A549 (cell line): ENCODE data around the gene ELL2. TPM values are rescaled to one million over a fixed set of nuclear protein-coding genes. Genes with fewer than 3 reads are reported as not detected.

Experiments used
- ATAC-seq, 2 experiments: fragments of 200-7000 bp in 1 of 2; fragments of >200 bp in 1 of 2; cut with Nextera tagmentation in 1 of 2; cut with Tn5 transposase in 1 of 2; 3 replicates each; pipeline versions ENCODE4 v1.8.0 to v1.9.1; 2018 to 2020; ENCODE audit warnings: mild to moderate bottlenecking in 1 of 2, moderate library complexity in 1 of 2
- CTCF ChIA-PET: fragments of 300-600 bp; sonication (Branson Sonifier 250); formaldehyde crosslinking; extraction: SDS; loops from one replicate; lab custom pipeline; 2021; ENCODE audit warnings: antibody characterized with exemption, inconsistent platforms; lab: Yijun Ruan, JAX
- POLR2A ChIA-PET: fragments of 350-600 bp; formaldehyde crosslinking; extraction: SDS; loops from one replicate; lab custom pipeline; 2021; ENCODE audit warnings: antibody characterized with exemption, inconsistent platforms; lab: Yijun Ruan, JAX
- DNase-seq, 2 experiments: peaks; one replicate each; pipeline versions ENCODE4 v3.0.0 to v3.0.0-alpha.2; 2011 to 2016; ENCODE audit warnings: low read depth in 1 of 2, low spot score in 1 of 2
- FAIRE-seq: peaks from 2 replicates; lab custom pipeline; 2011; peaks lifted over from hg19 to GRCh38; lab: Jason Lieb, UNC
- H3K27ac ChIP-seq, 2 experiments: fragments of >200 bp; sonication (Bioruptor Twin); formaldehyde crosslinking; 3 replicates each; pipeline ENCODE4 v1.5.1; 2016 to 2017
- H3K4me1 ChIP-seq: fragments of >200 bp; sonication (Bioruptor Twin); formaldehyde crosslinking; 3 replicates; pipeline ENCODE4 v1.6.1; 2016
- H3K4me2 ChIP-seq: fragments of >200 bp; sonication (Bioruptor Twin); formaldehyde crosslinking; 3 replicates; pipeline ENCODE4 v1.6.1; 2016
- H3K4me3 ChIP-seq: fragments of >200 bp; sonication (Bioruptor Twin); formaldehyde crosslinking; 3 replicates; pipeline ENCODE4 v1.5.1; 2016
- H3K9me3 ChIP-seq: fragments of >200 bp; sonication (Bioruptor Twin); formaldehyde crosslinking; 3 replicates; pipeline ENCODE4 v1.6.1; 2016
- CEBPB ChIP-seq, 2 experiments: fragments of >200 bp in 1 of 2; sonication (Bioruptor Twin) in 1 of 2; formaldehyde crosslinking in 1 of 2; IDR thresholded peaks; 2 replicates each; pipeline ENCODE4 v1.6.1; 2012 to 2016
- CHD2 ChIP-seq: fragments of 150-350 bp; IDR thresholded peaks from 2 replicates; pipeline ENCODE4 v1.6.1; 2014; ENCODE audit warnings: low read length; ENCODE audit not compliant: partially characterized antibody
- EHF ChIP-seq: fragments of 250-450 bp; sonication (Bioruptor Pico); IDR thresholded peaks from 2 replicates; pipeline ENCODE4 v1.5.0; 2020; ENCODE audit warnings: mild to moderate bottlenecking
- ESRRA ChIP-seq: fragments of 150-350 bp; IDR thresholded peaks from 2 replicates; pipeline ENCODE4 v1.6.1; 2014; ENCODE audit warnings: mild to moderate bottlenecking, low read length, borderline replicate concordance
- FOSB ChIP-seq: fragments of 250-450 bp; sonication (Bioruptor Pico); IDR thresholded peaks from 2 replicates; pipeline ENCODE4 v1.5.0; 2020; ENCODE audit warnings: mild to moderate bottlenecking, moderate library complexity
- FOSL2 ChIP-seq, 2 experiments: fragments of 450-650 bp in 1 of 2; fragments of >200 bp in 1 of 2; sonication (Bioruptor Twin) in 1 of 2; formaldehyde crosslinking; IDR thresholded peaks; 2 replicates each; pipeline versions ENCODE4 v1.5.0 to v1.6.1; 2016 to 2020; ENCODE audit warnings: mild to moderate bottlenecking in 1 of 2, moderate library complexity in 1 of 2
- HEYL ChIP-seq: fragments of 250-450 bp; sonication (Bioruptor Pico); IDR thresholded peaks from 2 replicates; pipeline ENCODE4 v1.8.0; 2021; ENCODE audit warnings: mild to moderate bottlenecking, moderate library complexity
- JUN ChIP-seq, 2 experiments: fragments of >200 bp; sonication (Bioruptor Twin); formaldehyde crosslinking; IDR thresholded peaks; 2 replicates in 1 of 2; 3 replicates in 1 of 2; pipeline ENCODE4 v1.6.1; 2016 to 2017
- KDM5A ChIP-seq: fragments of 200-600 bp; sonication (generic); IDR thresholded peaks from 2 replicates; pipeline ENCODE4 v1.6.1; 2016; ENCODE audit warnings: antibody characterized with exemption, mild to moderate bottlenecking
- MAFK ChIP-seq: fragments of 450-650 bp; IDR thresholded peaks from 2 replicates; pipeline ENCODE4 v1.6.1; 2014; ENCODE audit not compliant: partially characterized antibody
- MAZ ChIP-seq: fragments of 150-350 bp; IDR thresholded peaks from 2 replicates; pipeline ENCODE4 v1.6.1; 2014; ENCODE audit warnings: antibody characterized with exemption, low read depth, low read length, borderline replicate concordance
- NFE2L2 ChIP-seq: fragments of 150-350 bp; conservative IDR thresholded peaks from 2 replicates; pipeline ENCODE4 v1.6.1; 2014; ENCODE audit warnings: low read length
- NR3C1 ChIP-seq: fragments of >200 bp; sonication (Bioruptor Twin); formaldehyde crosslinking; IDR thresholded peaks from 3 replicates; pipeline ENCODE4 v1.6.1; 2017
- POLR2A ChIP-seq: IDR thresholded peaks from 2 replicates; pipeline ENCODE4 v1.6.1; 2012; ENCODE audit warnings: mild to moderate bottlenecking, low read length
- POLR2AphosphoS2 ChIP-seq: conservative IDR thresholded peaks from 2 replicates; pipeline ENCODE4 v1.6.1; 2012; ENCODE audit warnings: low read length, improper control_type of control experiment, inconsistent platforms
- RCOR1 ChIP-seq: fragments of 150-350 bp; IDR thresholded peaks from 2 replicates; pipeline ENCODE4 v1.6.1; 2014; ENCODE audit warnings: antibody characterized with exemption, low read length, low read depth
- SREBF2 ChIP-seq: fragments of 450-650 bp; IDR thresholded peaks from 2 replicates; pipeline ENCODE4 v1.6.1; 2014; ENCODE audit warnings: mild to moderate bottlenecking, moderate library complexity
- TFCP2L1 ChIP-seq: fragments of 250-450 bp; sonication (Bioruptor Pico); IDR thresholded peaks from 2 replicates; pipeline ENCODE4 v1.5.0; 2021; ENCODE audit warnings: mild to moderate bottlenecking
- ZC3H11A ChIP-seq: fragments of 450-650 bp; IDR thresholded peaks from 2 replicates; pipeline ENCODE4 v1.6.1; 2014; ENCODE audit warnings: antibody characterized with exemption, mild to moderate bottlenecking
- ZSCAN20 ChIP-seq: fragments of 250-450 bp; sonication (Bioruptor Pico); IDR thresholded peaks from 2 replicates; pipeline ENCODE4 v1.8.0; 2022; ENCODE audit warnings: mild to moderate bottlenecking, moderate library complexity
- WGBS: methylation state at CpG from one replicate; pipeline ENCODE4 v1.1.6; 2017; ENCODE audit errors: missing lambda C conversion rate; 5-methylcytosine and 5-hydroxymethylcytosine counted together
- polyA plus RNA-seq, 4 experiments: library from polyadenylated mRNA; depleted of rRNA in 3 of 4; stranded (reverse); fragments of >200 nt; fragmentation: RNase III in 1 of 4; extraction: RNeasy Plus Mini Kit Qiagen cat#74134 plus additional on column Dnase treatment in 1 of 4; gene quantifications; 2 replicates in 3 of 4; 3 replicates in 1 of 4; pipeline ENCODE4 v1.2.3, GENCODE V29; 2011 to 2017
- TF ChIP-seq, protein P1 (sequence below): fragments of >200 bp; sonication (Bioruptor Twin); formaldehyde crosslinking; IDR thresholded peaks from 3 replicates; pipeline ENCODE4 v1.6.1; 2016
- TF ChIP-seq, protein P2 (sequence below): fragments of 250-450 bp; sonication (Bioruptor Pico); IDR thresholded peaks from 2 replicates; pipeline ENCODE4 v1.5.0; 2020; ENCODE audit warnings: low read depth, mild to moderate bottlenecking, moderate library complexity
- TF ChIP-seq, protein P3 (sequence below): fragments of 200-600 bp; sonication (generic); IDR thresholded peaks from 2 replicates; pipeline ENCODE4 v1.6.1; 2016; ENCODE audit warnings: antibody characterized with exemption, mild to moderate bottlenecking, moderate library complexity

ELL2 gene
- polyA plus RNA-seq, 2 of the 4 experiments (the other 2 are of a cell fraction): 11.8 to 24.2 TPM

DNA sequence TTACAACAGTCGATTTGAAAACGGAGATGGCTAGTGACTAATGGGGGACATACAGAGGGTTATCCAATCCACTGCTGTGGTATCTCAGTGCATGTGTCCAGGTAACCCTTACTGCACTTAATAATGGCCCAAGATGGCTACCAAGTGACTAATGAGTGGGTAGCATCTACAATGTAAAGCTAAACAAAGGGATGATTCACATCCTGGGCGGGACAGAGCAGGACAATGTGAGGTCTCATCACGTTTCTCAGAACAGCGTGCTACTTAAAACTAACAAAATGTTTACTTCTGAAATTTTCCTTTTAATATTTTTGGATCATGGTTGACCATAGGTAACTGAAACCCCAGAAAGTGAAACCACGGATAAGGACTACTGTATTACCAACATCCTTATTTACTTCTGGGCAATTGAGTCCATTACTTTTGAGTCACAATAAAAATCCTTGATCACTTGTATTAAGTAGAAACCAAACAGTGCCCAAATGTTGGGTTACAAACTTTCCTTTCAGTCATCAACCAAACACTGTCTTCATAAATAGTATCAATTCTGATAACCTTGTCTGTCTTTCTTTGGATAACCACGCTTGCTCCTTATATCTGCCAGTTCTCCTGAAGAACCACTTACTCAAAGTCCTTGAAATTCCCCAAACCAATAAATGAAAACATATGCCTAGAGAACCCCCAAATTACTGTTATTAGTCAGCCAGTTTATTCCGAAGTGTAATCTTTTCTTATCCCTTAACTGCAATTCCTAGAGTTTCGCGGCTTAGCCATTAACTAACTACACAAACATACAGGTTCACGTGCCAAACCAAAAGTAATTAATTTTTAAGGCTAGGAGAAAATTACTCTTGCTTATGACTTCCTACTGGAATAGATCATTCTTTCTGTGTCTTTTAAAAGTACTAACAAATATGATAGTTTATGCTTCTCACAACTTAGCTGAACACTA lies 59.7 kb downstream of the ELL2 start:
- ChIA-PET POLR2A (no interaction called here), CTCF (interaction anchor here (1.4 kb wide), 1 partner anchor 192 kb away, joined by 3 read pairs; no protein-coding TSS in a partner anchor)
- Histone ChIP-seq H3K27ac (peak overlapping the region in 1 of 2 experiments; percentile 18; a peak in 2 of 6 replicates), H3K9me3 (no peaks in the 10 kb centered on the region), H3K4me3 (no peak overlapping the region), H3K4me1 (peaks cover 10% of the 10 kb centered on the region; the same call in 2 of the 3 replicates), H3K4me2 (peak overlapping the region; percentile 11)
- no peak for FAIRE-seq
- DNase-seq: peak; percentile 7 to 58
- no peak for TF ChIP-seq FOSL2 (IDR thresholded peaks at IDR 0.05)
- peak; percentile 54 for TF ChIP-seq FOSL2 (CRISPR knock-in tag; IDR thresholded peaks at IDR 0.05)
- TF ChIP-seq CHD2: no peak
- TF ChIP-seq NR3C1: no peak
- TF ChIP-seq JUN (IDR thresholded peaks at IDR 0.05): no peak
- TF ChIP-seq EHF (CRISPR knock-in tag): no peak
- TF ChIP-seq HEYL (CRISPR knock-in tag): no peak
- TF ChIP-seq ZC3H11A: no peak
- no peak for TF ChIP-seq MAFK
- ATAC-seq: peak; percentile 79 to 80
- WGBS: 73% methylated on average over 11 of the region's 11 CpGs

DNA sequence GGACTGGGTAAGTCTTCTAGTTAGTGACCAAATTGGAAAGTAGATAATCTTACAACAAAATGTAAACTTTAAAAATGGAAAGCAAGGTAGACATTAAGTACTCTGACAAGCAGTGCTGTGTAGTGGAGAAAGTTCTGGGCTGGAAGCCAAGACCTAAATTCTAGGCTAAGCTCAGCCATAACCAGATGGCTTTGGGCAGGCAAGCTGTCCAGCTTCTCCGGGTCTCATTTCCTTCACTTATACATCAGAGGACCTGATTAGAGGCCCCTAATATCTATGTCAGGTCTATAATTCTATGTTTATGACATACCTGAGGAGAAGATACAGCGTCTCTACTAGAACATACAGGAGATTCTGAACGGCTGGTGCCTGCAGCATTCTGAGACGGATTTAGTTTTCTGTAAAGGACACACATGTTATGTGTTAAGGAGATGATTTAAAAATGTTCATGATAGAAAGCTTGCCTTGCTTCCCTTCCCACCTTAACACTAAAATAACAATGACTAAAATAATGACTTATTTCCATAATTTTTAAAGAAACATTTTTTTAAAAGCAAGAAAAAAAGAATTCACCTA lies 61.2 kb downstream of the ELL2 start:
- DNase-seq (no peak), FAIRE-seq (no peak), ATAC-seq (peak in 1 of 2 experiments; percentile 42; a peak in 1 of 6 replicates)
- H3K4me2 ChIP-seq: no peak overlapping the region
- H3K9me3 ChIP-seq: no peaks in the 10 kb centered on the region
- ChIA-PET CTCF (interaction anchor here (1.4 to 1.5 kb wide), 3 partner anchors 20 to 193 kb away, joined by 3 read pairs; partner anchors contain the start of gene ELL2), POLR2A (no interaction called here)
- WGBS: 95% methylated on average over 4 of the region's 4 CpGs
- no peak overlapping the region for H3K4me3 ChIP-seq
- no peak for TF ChIP-seq FOSB
- TF ChIP-seq, all 56 proteins: peak for 0
- Histone ChIP-seq H3K4me1 (peaks cover 10% of the 10 kb centered on the region; the same call in 2 of the 3 replicates), H3K27ac (no peak overlapping the region)

DNA sequence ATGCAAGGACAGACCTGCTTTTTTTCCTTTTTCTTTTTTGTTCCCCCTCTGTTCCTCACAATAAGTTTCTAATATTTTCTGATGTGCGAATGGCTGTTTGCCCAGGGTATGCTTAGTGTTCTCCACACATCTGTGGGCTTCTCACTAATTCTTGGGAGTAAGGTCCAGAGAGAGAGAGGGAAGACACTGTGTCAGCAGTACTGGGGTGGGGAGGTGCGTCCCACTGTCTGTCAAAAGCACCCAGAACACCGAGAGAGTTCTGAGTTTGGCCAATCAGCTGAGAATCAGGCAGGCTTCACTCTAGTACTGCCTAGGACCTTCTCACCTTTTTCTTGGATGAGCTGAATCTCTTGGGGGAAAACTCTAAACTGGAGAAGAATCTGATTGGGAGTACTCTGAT lies 61.8 kb downstream of the ELL2 start:
- ChIA-PET CTCF (interaction anchor here (1.4 to 1.5 kb wide), 2 partner anchors 19 to 62 kb away, joined by 3 read pairs; partner anchors contain the start of gene ELL2), POLR2A (no interaction called here)
- DNase-seq: no peak
- Histone ChIP-seq H3K4me1 (peaks cover 10% of the 10 kb centered on the region; the same call in 2 of the 3 replicates), H3K4me2 (no peak overlapping the region), H3K27ac (no peak overlapping the region), H3K4me3 (no peak overlapping the region), H3K9me3 (no peaks in the 10 kb centered on the region)
- TF ChIP-seq, protein P1, sequence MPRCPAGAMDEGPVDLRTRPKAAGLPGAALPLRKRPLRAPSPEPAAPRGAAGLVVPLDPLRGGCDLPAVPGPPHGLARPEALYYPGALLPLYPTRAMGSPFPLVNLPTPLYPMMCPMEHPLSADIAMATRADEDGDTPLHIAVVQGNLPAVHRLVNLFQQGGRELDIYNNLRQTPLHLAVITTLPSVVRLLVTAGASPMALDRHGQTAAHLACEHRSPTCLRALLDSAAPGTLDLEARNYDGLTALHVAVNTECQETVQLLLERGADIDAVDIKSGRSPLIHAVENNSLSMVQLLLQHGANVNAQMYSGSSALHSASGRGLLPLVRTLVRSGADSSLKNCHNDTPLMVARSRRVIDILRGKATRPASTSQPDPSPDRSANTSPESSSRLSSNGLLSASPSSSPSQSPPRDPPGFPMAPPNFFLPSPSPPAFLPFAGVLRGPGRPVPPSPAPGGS: no peak
- TF ChIP-seq, protein P2, sequence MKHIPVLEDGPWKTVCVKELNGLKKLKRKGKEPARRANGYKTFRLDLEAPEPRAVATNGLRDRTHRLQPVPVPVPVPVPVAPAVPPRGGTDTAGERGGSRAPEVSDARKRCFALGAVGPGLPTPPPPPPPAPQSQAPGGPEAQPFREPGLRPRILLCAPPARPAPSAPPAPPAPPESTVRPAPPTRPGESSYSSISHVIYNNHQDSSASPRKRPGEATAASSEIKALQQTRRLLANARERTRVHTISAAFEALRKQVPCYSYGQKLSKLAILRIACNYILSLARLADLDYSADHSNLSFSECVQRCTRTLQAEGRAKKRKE (CRISPR knock-in tag): no peak
- TF ChIP-seq FOSL2 (IDR thresholded peaks at IDR 0.05) (no peak), FOSL2 (CRISPR knock-in tag; IDR thresholded peaks at IDR 0.05) (no peak)
- 92% methylated on average over 3 of the region's 3 CpGs for WGBS
- FAIRE-seq: no peak
- ATAC-seq: no peak

DNA sequence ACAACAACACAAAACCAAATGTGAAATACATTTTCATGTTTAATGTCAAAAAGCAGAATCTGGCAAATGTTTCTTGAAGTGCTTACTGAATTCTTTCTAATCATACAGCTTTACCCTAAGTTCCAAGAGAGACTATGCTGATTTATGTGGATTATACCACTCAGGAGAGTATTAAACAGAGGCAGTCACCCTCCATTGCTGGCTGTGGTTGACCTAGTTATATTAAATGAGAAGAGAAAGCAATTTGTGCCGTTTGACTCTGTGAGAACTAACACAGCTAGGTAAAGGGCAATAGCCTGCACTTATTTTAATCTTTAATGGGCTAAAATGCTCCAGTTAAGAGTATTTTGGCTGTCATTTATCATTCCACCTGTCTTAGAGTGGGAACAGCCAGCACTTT lies 62.6 kb downstream of the ELL2 start:
- TF ChIP-seq NFE2L2 (no peak), CEBPB (IDR thresholded peaks at IDR 0.05) (no peak), SREBF2 (no peak), TFCP2L1 (CRISPR knock-in tag) (no peak), KDM5A (no peak), HEYL (CRISPR knock-in tag) (no peak), POLR2AphosphoS2 (no peak), RCOR1 (no peak), MAZ (no peak), ZSCAN20 (CRISPR knock-in tag) (no peak), ESRRA (no peak), EHF (CRISPR knock-in tag) (no peak), POLR2A (no peak), JUN (IDR thresholded peaks at IDR 0.05) (no peak)
- TF ChIP-seq, protein P3, sequence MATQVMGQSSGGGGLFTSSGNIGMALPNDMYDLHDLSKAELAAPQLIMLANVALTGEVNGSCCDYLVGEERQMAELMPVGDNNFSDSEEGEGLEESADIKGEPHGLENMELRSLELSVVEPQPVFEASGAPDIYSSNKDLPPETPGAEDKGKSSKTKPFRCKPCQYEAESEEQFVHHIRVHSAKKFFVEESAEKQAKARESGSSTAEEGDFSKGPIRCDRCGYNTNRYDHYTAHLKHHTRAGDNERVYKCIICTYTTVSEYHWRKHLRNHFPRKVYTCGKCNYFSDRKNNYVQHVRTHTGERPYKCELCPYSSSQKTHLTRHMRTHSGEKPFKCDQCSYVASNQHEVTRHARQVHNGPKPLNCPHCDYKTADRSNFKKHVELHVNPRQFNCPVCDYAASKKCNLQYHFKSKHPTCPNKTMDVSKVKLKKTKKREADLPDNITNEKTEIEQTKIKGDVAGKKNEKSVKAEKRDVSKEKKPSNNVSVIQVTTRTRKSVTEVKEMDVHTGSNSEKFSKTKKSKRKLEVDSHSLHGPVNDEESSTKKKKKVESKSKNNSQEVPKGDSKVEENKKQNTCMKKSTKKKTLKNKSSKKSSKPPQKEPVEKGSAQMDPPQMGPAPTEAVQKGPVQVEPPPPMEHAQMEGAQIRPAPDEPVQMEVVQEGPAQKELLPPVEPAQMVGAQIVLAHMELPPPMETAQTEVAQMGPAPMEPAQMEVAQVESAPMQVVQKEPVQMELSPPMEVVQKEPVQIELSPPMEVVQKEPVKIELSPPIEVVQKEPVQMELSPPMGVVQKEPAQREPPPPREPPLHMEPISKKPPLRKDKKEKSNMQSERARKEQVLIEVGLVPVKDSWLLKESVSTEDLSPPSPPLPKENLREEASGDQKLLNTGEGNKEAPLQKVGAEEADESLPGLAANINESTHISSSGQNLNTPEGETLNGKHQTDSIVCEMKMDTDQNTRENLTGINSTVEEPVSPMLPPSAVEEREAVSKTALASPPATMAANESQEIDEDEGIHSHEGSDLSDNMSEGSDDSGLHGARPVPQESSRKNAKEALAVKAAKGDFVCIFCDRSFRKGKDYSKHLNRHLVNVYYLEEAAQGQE: no peak
- Histone ChIP-seq H3K4me1 (peaks cover 10% of the 10 kb centered on the region; the same call in 2 of the 3 replicates), H3K4me2 (no peak overlapping the region), H3K27ac (no peak overlapping the region), H3K4me3 (no peak overlapping the region), H3K9me3 (no peaks in the 10 kb centered on the region)
- FAIRE-seq (no peak), DNase-seq (no peak), ATAC-seq (no peak)
- POLR2A ChIA-PET: no interaction called here
- 76% methylated on average over 1 of the region's 1 CpG for WGBS
- CTCF ChIA-PET: interaction anchor here (1.4 kb wide), 1 partner anchor 18 kb away, joined by 3 read pairs; no protein-coding TSS in a partner anchor
